H1 (cell line): ENCODE data around the gene GDAP1L1. TPM values are rescaled to one million over a fixed set of nuclear protein-coding genes. Genes with fewer than 3 reads are reported as not detected.

Experiments
- CTCF ChIA-PET: fragments of 300-600 bp; sonication (Branson Sonifier 250); formaldehyde crosslinking; loops from one replicate; lab custom pipeline; 2021; ENCODE audit not compliant: partially characterized antibody; lab: Charles Lee
- POLR2A ChIA-PET: fragments of 300-600 bp; sonication (Branson Sonifier 250); formaldehyde crosslinking; loops from one replicate; lab custom pipeline; 2021; ENCODE audit warnings: inconsistent platforms; ENCODE audit not compliant: partially characterized antibody; lab: Charles Lee
- DNase-seq, 2 experiments: peaks; one replicate each; pipeline versions ENCODE4 v3.0.0 to v3.0.0-alpha.2; 2010 to 2022; ENCODE audit warnings: low spot score in 2 of 2, low read depth in 1 of 2, mixed read lengths in 1 of 2
- FAIRE-seq: peaks from 2 replicates; lab custom pipeline; 2011; peaks lifted over from hg19 to GRCh38; lab: Jason Lieb, UNC
- H2AFZ ChIP-seq: 2 replicates; pipeline ENCODE4 v1.8.1; 2012; ENCODE audit warnings: low read length, inconsistent platforms
- H2AK5ac ChIP-seq: 2 replicates; pipeline ENCODE4 v1.6.1; 2013; ENCODE audit warnings: low read depth, low read length
- H2BK120ac ChIP-seq: replicated peaks from 2 replicates; pipeline ENCODE3; 2013; ENCODE audit warnings: low read depth, low read length, inconsistent platforms
- H2BK12ac ChIP-seq: 2 replicates; pipeline ENCODE4 v1.6.1; 2013; ENCODE audit warnings: low read depth, low read length
- H2BK15ac ChIP-seq: 2 replicates; pipeline ENCODE4 v1.6.1; 2013; ENCODE audit warnings: low read length
- H2BK20ac ChIP-seq: 2 replicates; pipeline ENCODE4 v1.6.1; 2013; ENCODE audit warnings: low read length
- H2BK5ac ChIP-seq: 2 replicates; pipeline ENCODE4 v1.6.1; 2013; ENCODE audit warnings: low read depth, low read length
- H3K14ac ChIP-seq: 2 replicates; pipeline ENCODE4 v1.6.1; 2013; ENCODE audit warnings: inconsistent platforms; ENCODE audit not compliant: insufficient read length
- H3K18ac ChIP-seq: 2 replicates; pipeline ENCODE4 v1.6.1; 2013; ENCODE audit warnings: low read length; ENCODE audit errors: extremely low read depth
- H3K23ac ChIP-seq: 2 replicates; pipeline ENCODE4 v1.6.1; 2013; ENCODE audit warnings: inconsistent platforms; ENCODE audit not compliant: insufficient read length
- H3K23me2 ChIP-seq: 2 replicates; pipeline ENCODE4 v1.6.1; 2013; ENCODE audit warnings: low read depth, low read length
- H3K27ac ChIP-seq: 2 replicates; pipeline ENCODE4 v1.6.1; 2011; ENCODE audit warnings: low read depth, low read length, inconsistent platforms
- H3K27me3 ChIP-seq, 4 experiments: replicated peaks in 1 of 4; 1 replicate in 1 of 4; 2 replicates in 3 of 4; pipeline versions ENCODE4 v1.6.1 to v1.8.1; 2011 to 2013; ENCODE audit warnings: low read length in 3 of 4, mild to moderate bottlenecking in 3 of 4, inconsistent platforms in 2 of 4, mixed read lengths in 2 of 4, moderate library complexity in 1 of 4; ENCODE audit not compliant: control insufficient read depth in 3 of 4, insufficient read depth in 3 of 4; ENCODE audit errors: extremely low read depth in 1 of 4
- H3K36me3 ChIP-seq, 4 experiments: 2 replicates each; pipeline versions ENCODE4 v1.6.1 to v1.8.1; 2011 to 2013; ENCODE audit warnings: mild to moderate bottlenecking in 4 of 4, low read length in 3 of 4, moderate library complexity in 2 of 4, control low read depth in 1 of 4, inconsistent platforms in 1 of 4; ENCODE audit not compliant: insufficient read depth in 4 of 4, control insufficient read depth in 2 of 4
- H3K4ac ChIP-seq: replicated peaks from 2 replicates; pipeline ENCODE3; 2013; ENCODE audit warnings: low read length, low read depth, mixed read lengths, inconsistent platforms; ENCODE audit not compliant: insufficient read length
- H3K4me1 ChIP-seq, 4 experiments: replicated peaks in 1 of 4; 1 replicate in 1 of 4; 2 replicates in 3 of 4; pipeline versions ENCODE4 v1.6.1 to v1.8.1; 2011 to 2013; ENCODE audit warnings: low read length in 3 of 4, inconsistent platforms in 2 of 4, mixed read lengths in 1 of 4; ENCODE audit not compliant: insufficient read depth in 4 of 4, control insufficient read depth in 3 of 4
- H3K4me2 ChIP-seq, 2 experiments: 2 replicates each; pipeline versions ENCODE4 v1.6.1 to v1.8.1; 2011 to 2013; ENCODE audit warnings: low read depth in 2 of 2, low read length in 2 of 2, control low read depth in 1 of 2, inconsistent platforms in 1 of 2, mild to moderate bottlenecking in 1 of 2; ENCODE audit not compliant: insufficient read depth in 1 of 2
- H3K4me3 ChIP-seq, 4 experiments: fragments of 200-600, 300-600 bp in 1 of 4; sonication (generic), shearing (Covaris generic), sonication (Bioruptor Twin) in 1 of 4; 2 replicates each; pipeline versions ENCODE4 v1.5.1 to v1.8.1; 2011 to 2016; ENCODE audit warnings: low read length in 4 of 4, low read depth in 3 of 4, control low read depth in 2 of 4, inconsistent platforms in 2 of 4, mild to moderate bottlenecking in 2 of 4, mixed read lengths in 1 of 4, moderate library complexity in 1 of 4; ENCODE audit not compliant: insufficient read depth in 2 of 4; ENCODE audit errors: extremely low read depth in 1 of 4
- H3K56ac ChIP-seq: replicated peaks from 2 replicates; pipeline ENCODE3; 2013; ENCODE audit warnings: low read depth, mild to moderate bottlenecking, mixed read lengths, low read length, inconsistent platforms; ENCODE audit not compliant: insufficient read length
- H3K79me1 ChIP-seq: 2 replicates; pipeline ENCODE4 v1.6.1; 2013; ENCODE audit warnings: low read depth, low read length, control low read depth
- H3K79me2 ChIP-seq, 2 experiments: 2 replicates each; pipeline versions ENCODE4 v1.6.1 to v1.8.1; 2012 to 2013; ENCODE audit warnings: low read length in 2 of 2, mild to moderate bottlenecking in 2 of 2, inconsistent platforms in 1 of 2; ENCODE audit not compliant: insufficient read depth in 2 of 2, control insufficient read depth in 1 of 2
- H3K9ac ChIP-seq, 4 experiments: replicated peaks in 1 of 4; 1 replicate in 1 of 4; 2 replicates in 3 of 4; pipeline versions ENCODE4 v1.6.1 to v1.8.1; 2011 to 2013; ENCODE audit warnings: low read depth in 3 of 4, low read length in 3 of 4, control low read depth in 2 of 4, mild to moderate bottlenecking in 2 of 4, moderate library complexity in 2 of 4, inconsistent platforms in 1 of 4; ENCODE audit errors: extremely low read depth in 1 of 4
- H3K9me3 ChIP-seq, 2 experiments: 2 replicates each; pipeline versions ENCODE4 v1.6.1 to v1.8.1; 2012 to 2013; ENCODE audit warnings: mild to moderate bottlenecking in 2 of 2, moderate library complexity in 2 of 2, control low read depth in 1 of 2, inconsistent platforms in 1 of 2, low read depth in 1 of 2, low read length in 1 of 2, mixed read lengths in 1 of 2; ENCODE audit not compliant: insufficient read depth in 2 of 2
- H4K20me1 ChIP-seq, 2 experiments: replicated peaks in 1 of 2; 2 replicates each; pipeline versions ENCODE3 to v1.8.1; 2011 to 2013; ENCODE audit warnings: inconsistent platforms in 2 of 2, low read length in 2 of 2, mild to moderate bottlenecking in 1 of 2; ENCODE audit not compliant: insufficient read depth in 2 of 2, control insufficient read depth in 1 of 2
- H4K5ac ChIP-seq: 2 replicates; pipeline ENCODE4 v1.6.1; 2013; ENCODE audit warnings: low read length, low read depth, mixed read lengths, inconsistent platforms; ENCODE audit not compliant: insufficient read length
- H4K8ac ChIP-seq: 2 replicates; pipeline ENCODE4 v1.8.0; 2013; ENCODE audit warnings: mild to moderate bottlenecking, moderate library complexity, low read length, inconsistent platforms; ENCODE audit not compliant: insufficient read depth; ENCODE audit errors: extremely low read depth
- H4K91ac ChIP-seq: replicated peaks from 2 replicates; pipeline ENCODE3; 2013; ENCODE audit warnings: low read length, mixed read lengths, inconsistent platforms; ENCODE audit not compliant: insufficient read length
- BRCA1 ChIP-seq: IDR thresholded peaks from 2 replicates; pipeline ENCODE4 v1.6.1; 2012; ENCODE audit warnings: low read depth, low read length, improper control_type of control experiment
- CREB1 ChIP-seq: IDR thresholded peaks from 2 replicates; pipeline ENCODE4 v1.6.1; 2012; ENCODE audit warnings: inconsistent platforms
- E2F6 ChIP-seq: IDR thresholded peaks from 2 replicates; pipeline ENCODE4 v1.6.1; 2012; ENCODE audit warnings: inconsistent platforms
- EGR1 ChIP-seq: IDR thresholded peaks from 2 replicates; pipeline ENCODE4 v1.6.1; 2011; ENCODE audit warnings: low read depth, low read length, borderline replicate concordance
- GABPA ChIP-seq: IDR thresholded peaks from 2 replicates; pipeline ENCODE4 v1.6.1; 2011; ENCODE audit warnings: mild to moderate bottlenecking, low read length, moderate library complexity, borderline replicate concordance; ENCODE audit not compliant: insufficient read depth
- HDAC2 ChIP-seq, 2 experiments: fragments of 300-600 bp in 1 of 2; sonication (generic) in 1 of 2; IDR thresholded peaks; 2 replicates each; pipeline ENCODE4 v1.6.1; 2011 to 2012; ENCODE audit warnings: low read depth in 2 of 2, low read length in 2 of 2, mild to moderate bottlenecking in 2 of 2, moderate library complexity in 2 of 2, borderline replicate concordance in 1 of 2, inconsistent platforms in 1 of 2
- HDAC6 ChIP-seq: IDR thresholded peaks from one replicate; pipeline ENCODE4 v1.7.1; 2012; ENCODE audit warnings: low read depth, mild to moderate bottlenecking, inconsistent platforms, low read length, moderate library complexity
- KDM5A ChIP-seq: fragments of 200-600 bp; IDR thresholded peaks from 2 replicates; pipeline ENCODE4 v1.7.1; 2012; ENCODE audit warnings: mild to moderate bottlenecking, low read length, inconsistent platforms, mixed read lengths
- RFX5 ChIP-seq: IDR thresholded peaks from 2 replicates; pipeline ENCODE4 v1.6.1; 2011; ENCODE audit warnings: low read depth, low read length, improper control_type of control experiment, borderline replicate concordance
- RNF2 ChIP-seq: fragments of 200-900, 300-1000 bp; sonication (generic); IDR thresholded peaks from 2 replicates; pipeline ENCODE4 v1.7.1; 2016; ENCODE audit warnings: borderline replicate concordance, low read depth, mild to moderate bottlenecking, antibody characterized with exemption, low read length; ENCODE audit not compliant: poor library complexity, severe bottlenecking; ENCODE audit errors: missing control alignments
- SIN3A ChIP-seq, 2 experiments: IDR thresholded peaks in 1 of 2; conservative IDR thresholded peaks in 1 of 2; 2 replicates each; pipeline ENCODE4 v1.6.1; 2011 to 2012; ENCODE audit warnings: low read length in 2 of 2, improper control_type of control experiment in 1 of 2, low read depth in 1 of 2, mild to moderate bottlenecking in 1 of 2
- TAF7 ChIP-seq: optimal IDR thresholded peaks from 2 replicates; pipeline ENCODE3; 2011; ENCODE audit warnings: low read depth, mild to moderate bottlenecking, inconsistent platforms, low read length, moderate library complexity, borderline replicate concordance
- TBP ChIP-seq: IDR thresholded peaks from 2 replicates; pipeline ENCODE4 v1.6.1; 2011; ENCODE audit warnings: low read depth, low read length, improper control_type of control experiment
- WGBS, 2 experiments: shearing (Covaris generic) in 1 of 2; methylation state at CpG; one replicate each; pipeline versions ENCODE4 v1.1.6 to v1.1.7; 2013 to 2015; ENCODE audit warnings: low lambda C conversion rate in 2 of 2, mixed read lengths in 2 of 2, inconsistent platforms in 1 of 2, low coverage in 1 of 2, missing lambda C conversion rate in 1 of 2; ENCODE audit not compliant: insufficient replicate concordance in 2 of 2, insufficient coverage in 1 of 2, insufficient read length in 1 of 2; ENCODE audit errors: extremely low coverage in 1 of 2, missing lambda C conversion rate in 1 of 2; 5-methylcytosine and 5-hydroxymethylcytosine counted together
- polyA plus RNA-seq, 7 experiments: library from polyadenylated mRNA; depleted of rRNA in 3 of 7; stranded (reverse) in 5 of 7; unstranded in 2 of 7; fragments of >200 nt in 5 of 7; fragments of 200-250 nt in 2 of 7; gene quantifications; 1 replicate in 5 of 7; 2 replicates in 1 of 7; 4 replicates in 1 of 7; pipeline versions ENCODE4 v1.2.1 to v1.2.3, GENCODE V29; 2011 to 2013; ENCODE audit warnings: missing spikeins in 2 of 7, mixed read lengths in 2 of 7
- total RNA-seq: library from RNA; stranded (reverse); fragmentation: NEBNext Ultra II Directional; extraction: Animal tissue kit (Norgen Biotek cat#: 25700); gene quantifications from 2 replicates; pipeline ENCODE4 v1.2.1, GENCODE V29; 2021

GDAP1L1 gene
- total and polyA plus RNA-seq, 2 of the 8 experiments (the other 6 are each of a cell fraction or from before 2014, with no cell fraction given), result 8.5 to 63.1 TPM

GRCh38 chr20:44302736-44303135, 55.6 kb downstream of the GDAP1L1 start:
- no peaks in the 10 kb centered on the region for H3K4me1 ChIP-seq
- no peak overlapping the region for H4K91ac ChIP-seq
- H3K36me3 ChIP-seq, result no peaks in the 10 kb centered on the region
- H2BK15ac ChIP-seq, result no peak overlapping the region
- ChIA-PET POLR2A (no interaction called here), CTCF (interaction anchor here (1.0 to 1.5 kb wide), 3 partner anchors 9 to 86 kb away, joined by 3 to 6 read pairs (median 5); no protein-coding TSS in a partner anchor)
- DNase-seq, result no peak
- H3K14ac ChIP-seq, result no peak overlapping the region
- H4K5ac ChIP-seq, result no peak overlapping the region
- no peak overlapping the region for H3K56ac ChIP-seq
- no peak overlapping the region for H2AFZ ChIP-seq
- H3K23ac ChIP-seq, result no peak overlapping the region
- no peak for TF ChIP-seq E2F6
- TF ChIP-seq BRCA1, result no peak
- no peak for TF ChIP-seq SIN3A (conservative IDR thresholded peaks at IDR 0.05 in 1 of 2, IDR thresholded peaks at IDR 0.05 in 1 of 2; ENCODE audit: low read depth in 1 of 2, low read length in 2 of 2)
- no peak for TF ChIP-seq HDAC6
- no peak for TF ChIP-seq RFX5
- no peak for TF ChIP-seq CREB1
- TF ChIP-seq KDM5A, result no peak
- TF ChIP-seq GABPA, result no peak
- TF ChIP-seq RNF2, result no peak
- TF ChIP-seq TAF7, result no peak
- TF ChIP-seq EGR1, result no peak
- TF ChIP-seq TBP, result no peak
- no peak for TF ChIP-seq HDAC2 (IDR thresholded peaks at IDR 0.05; ENCODE audit: borderline replicate concordance in 1 of 2, low read depth in 2 of 2, low read length in 2 of 2)
- H3K79me1 ChIP-seq, result no peaks in the 10 kb centered on the region; the same call in 1 of the 2 replicates
- H3K18ac ChIP-seq, result no peak overlapping the region
- no peak overlapping the region for H4K8ac ChIP-seq
- H2AK5ac ChIP-seq, result no peak overlapping the region
- H3K9me3 ChIP-seq, result no peaks in the 10 kb centered on the region
- H2BK20ac ChIP-seq, result no peak overlapping the region
- no peaks in the 10 kb centered on the region for H4K20me1 ChIP-seq
- H2BK120ac ChIP-seq, result no peak overlapping the region
- H3K4me3 ChIP-seq, result no peak overlapping the region
- 92% methylated on average over 8 of the region's 8 CpGs; no CpG with 5 or more reads in 1 of the 2 experiments for WGBS, 2 experiments
- H3K4me2 ChIP-seq, result no peak overlapping the region
- H3K27ac ChIP-seq, result no peak overlapping the region
- H3K4ac ChIP-seq, result no peak overlapping the region
- H3K79me2 ChIP-seq, result no peaks in the 10 kb centered on the region
- H3K23me2 ChIP-seq, result no peaks in the 10 kb centered on the region
- no peak for FAIRE-seq
- no peak overlapping the region for H3K9ac ChIP-seq
- no peak overlapping the region for H2BK12ac ChIP-seq
- H2BK5ac ChIP-seq, result no peak overlapping the region
- no peaks in the 10 kb centered on the region for H3K27me3 ChIP-seq
